Measurements from ENCODE around the gene CEP350.

The CEP350 gene

GRCh38 chr1:179924268-179924667, 30.3 kb upstream of the CEP350 start:
- no peak for TF ChIP-seq CTCF (conservative IDR thresholded peaks at IDR 0.05; ENCODE audit: low read depth, low read length)
- Histone ChIP-seq H3K4me1 (ENCODE audit: low read depth, poor library complexity, severe bottlenecking) (no peaks in the 10 kb centered on the region), H3K36me3 (ENCODE audit: insufficient read depth) (no peaks in the 10 kb centered on the region), H3K9ac (no peak overlapping the region), H4K20me1 (ENCODE audit: insufficient read depth) (no peaks in the 10 kb centered on the region), H3K27ac (no peak overlapping the region), H3K4me2 (no peak overlapping the region), H3K79me2 (ENCODE audit: insufficient read depth, low read depth) (no peaks in the 10 kb centered on the region), H2AFZ (ENCODE audit: low read depth) (no peak overlapping the region), H3K4me3 (IDR thresholded peaks at IDR 0.05; ENCODE audit: insufficient read depth, low read depth, low read length) (no peak overlapping the region), H3K27me3 (ENCODE audit: insufficient read depth, low read depth) (no peaks in the 10 kb centered on the region)

GRCh38 chr1:179925302-179925701, 29.3 kb upstream of the CEP350 start:
- Histone ChIP-seq H3K27me3 (ENCODE audit: insufficient read depth, low read depth) (no peaks in the 10 kb centered on the region), H3K36me3 (ENCODE audit: insufficient read depth) (no peaks in the 10 kb centered on the region), H2AFZ (ENCODE audit: low read depth) (no peak overlapping the region), H3K27ac (no peak overlapping the region), H3K4me2 (no peak overlapping the region), H3K79me2 (ENCODE audit: insufficient read depth, low read depth) (no peaks in the 10 kb centered on the region), H3K4me3 (IDR thresholded peaks at IDR 0.05; ENCODE audit: insufficient read depth, low read depth, low read length) (no peak overlapping the region), H3K4me1 (ENCODE audit: low read depth, poor library complexity, severe bottlenecking) (no peaks in the 10 kb centered on the region), H3K9ac (no peak overlapping the region), H4K20me1 (ENCODE audit: insufficient read depth) (no peaks in the 10 kb centered on the region)
- no peak for TF ChIP-seq CTCF (conservative IDR thresholded peaks at IDR 0.05; ENCODE audit: low read depth, low read length)

GRCh38 chr1:179925922-179926849, 28.4 kb upstream of the CEP350 start:
- no peak overlapping the region for H3K4me3 ChIP-seq (IDR thresholded peaks at IDR 0.05; ENCODE audit: insufficient read depth, low read depth, low read length)
- H3K4me1 ChIP-seq (ENCODE audit: low read depth, poor library complexity, severe bottlenecking) = no peaks in the 10 kb centered on the region
- H3K79me2 ChIP-seq (ENCODE audit: insufficient read depth, low read depth) = no peaks in the 10 kb centered on the region
- no peak overlapping the region for H3K4me2 ChIP-seq
- no peaks in the 10 kb centered on the region for H3K36me3 ChIP-seq (ENCODE audit: insufficient read depth)
- no peak overlapping the region for H2AFZ ChIP-seq (ENCODE audit: low read depth)
- H3K27ac ChIP-seq = no peak overlapping the region
- H4K20me1 ChIP-seq (ENCODE audit: insufficient read depth) = no peaks in the 10 kb centered on the region
- no peaks in the 10 kb centered on the region for H3K27me3 ChIP-seq (ENCODE audit: insufficient read depth, low read depth)
- no peak for TF ChIP-seq CTCF (conservative IDR thresholded peaks at IDR 0.05; ENCODE audit: low read depth, low read length)
- no peak overlapping the region for H3K9ac ChIP-seq

- H3K9ac ChIP-seq = no peak overlapping the region
- H3K4me3 ChIP-seq (IDR thresholded peaks at IDR 0.05; ENCODE audit: insufficient read depth, low read depth, low read length) = no peak overlapping the region
- no peaks in the 10 kb centered on the region for H3K79me2 ChIP-seq (ENCODE audit: insufficient read depth, low read depth)
- no peaks in the 10 kb centered on the region for H3K27me3 ChIP-seq (ENCODE audit: insufficient read depth, low read depth)
- H3K36me3 ChIP-seq (ENCODE audit: insufficient read depth) = no peaks in the 10 kb centered on the region
- no peaks in the 10 kb centered on the region for H3K4me1 ChIP-seq (ENCODE audit: low read depth, poor library complexity, severe bottlenecking)
- no peaks in the 10 kb centered on the region for H4K20me1 ChIP-seq (ENCODE audit: insufficient read depth)
- H2AFZ ChIP-seq (ENCODE audit: low read depth) = no peak overlapping the region
- no peak overlapping the region for H3K27ac ChIP-seq
- H3K4me2 ChIP-seq = no peak overlapping the region
- TF ChIP-seq CTCF (conservative IDR thresholded peaks at IDR 0.05; ENCODE audit: low read depth, low read length) = no peak
Measured at GRCh38 chr1:179926850-179927205, 27.8 kb upstream of the CEP350 start.

Measured in KMS-11 (cell line).